SU-DHL-6 (cell line): ENCODE data around the gene ARVCF.

ENCODE experiments used
- H2AFZ ChIP-seq: fragments of 200-600 bp; sonication (generic); 2 replicates; pipeline ENCODE4 v1.6.1; 2014; ENCODE audit warnings: low read depth, mild to moderate bottlenecking, moderate library complexity, mixed read lengths, antibody characterized with exemption, low read length; ENCODE audit not compliant: severe bottlenecking
- H3F3A ChIP-seq: fragments of 200-600 bp; shearing (Covaris generic); 2 replicates; pipeline ENCODE4 v1.6.0; 2016; ENCODE audit warnings: antibody characterized with exemption, mild to moderate bottlenecking; ENCODE audit not compliant: insufficient read depth
- H3K27ac ChIP-seq: fragments of 200-600 bp; sonication (generic); 2 replicates; pipeline ENCODE4 v1.5.1; 2016; ENCODE audit warnings: low read depth, mild to moderate bottlenecking, low read length, moderate library complexity, mixed read lengths
- H3K27me3 ChIP-seq: fragments of 200-600 bp; sonication (generic), shearing (Covaris generic); 2 replicates; pipeline ENCODE4 v1.6.0; 2014; ENCODE audit warnings: mild to moderate bottlenecking, low read length
- H3K36me3 ChIP-seq: fragments of 200-600 bp; sonication (generic); 2 replicates; pipeline ENCODE4 v1.6.1; 2014; ENCODE audit warnings: mild to moderate bottlenecking, low read length, mixed read lengths
- H3K4me2 ChIP-seq: fragments of 300-600, 200-600 bp; shearing (Covaris generic), sonication (generic); 2 replicates; pipeline ENCODE4 v1.6.0; 2014; ENCODE audit warnings: low read length, low read depth, mild to moderate bottlenecking; ENCODE audit not compliant: poor library complexity, severe bottlenecking
- H3K4me3 ChIP-seq: fragments of 200-600 bp; sonication (generic); 2 replicates; pipeline ENCODE4 v1.5.1; 2014; ENCODE audit warnings: antibody characterized with exemption, low read length, mild to moderate bottlenecking, mixed read lengths; ENCODE audit not compliant: insufficient read depth, poor library complexity, severe bottlenecking
- H3K79me2 ChIP-seq: fragments of 200-600 bp; sonication (generic); 2 replicates; pipeline ENCODE4 v1.6.1; 2014; ENCODE audit warnings: mild to moderate bottlenecking, low read length, moderate library complexity; ENCODE audit not compliant: insufficient read depth
- H3K9ac ChIP-seq: fragments of 200-600 bp; sonication (generic); 2 replicates; pipeline ENCODE4 v1.7.0; 2014; ENCODE audit warnings: mild to moderate bottlenecking, low read length
- H3K9me2 ChIP-seq: fragments of 200-600 bp; sonication (generic); replicated peaks from 2 replicates; pipeline ENCODE4 v1.6.1; 2014; ENCODE audit warnings: low read length; ENCODE audit not compliant: insufficient read depth
- H3K9me3 ChIP-seq: fragments of 200-600 bp; sonication (generic); 2 replicates; pipeline ENCODE4 v1.6.1; 2014; ENCODE audit warnings: low read length, mixed read lengths; ENCODE audit not compliant: insufficient read depth
- H4K20me1 ChIP-seq: fragments of 200-600 bp; sonication (generic); 2 replicates; pipeline ENCODE4 v1.6.1; 2014; ENCODE audit warnings: low read depth, mild to moderate bottlenecking, antibody characterized with exemption, low read length, moderate library complexity, mixed read lengths
- EZH2phosphoT487 ChIP-seq: fragments of 200-600 bp; sonication (generic), shearing (Covaris generic); conservative IDR thresholded peaks from 2 replicates; pipeline ENCODE4 v1.6.1; 2018; ENCODE audit warnings: mild to moderate bottlenecking, antibody characterized with exemption, low read length, moderate library complexity, mixed read lengths
- TF ChIP-seq, protein P1 (sequence below): fragments of 200-600 bp; sonication (generic); IDR thresholded peaks from one replicate; pipeline ENCODE4 v1.5.1; 2017; ENCODE audit warnings: antibody characterized with exemption, mild to moderate bottlenecking, low read length, moderate library complexity; ENCODE audit not compliant: insufficient read depth, poor library complexity, severe bottlenecking

The ARVCF gene

DNA sequence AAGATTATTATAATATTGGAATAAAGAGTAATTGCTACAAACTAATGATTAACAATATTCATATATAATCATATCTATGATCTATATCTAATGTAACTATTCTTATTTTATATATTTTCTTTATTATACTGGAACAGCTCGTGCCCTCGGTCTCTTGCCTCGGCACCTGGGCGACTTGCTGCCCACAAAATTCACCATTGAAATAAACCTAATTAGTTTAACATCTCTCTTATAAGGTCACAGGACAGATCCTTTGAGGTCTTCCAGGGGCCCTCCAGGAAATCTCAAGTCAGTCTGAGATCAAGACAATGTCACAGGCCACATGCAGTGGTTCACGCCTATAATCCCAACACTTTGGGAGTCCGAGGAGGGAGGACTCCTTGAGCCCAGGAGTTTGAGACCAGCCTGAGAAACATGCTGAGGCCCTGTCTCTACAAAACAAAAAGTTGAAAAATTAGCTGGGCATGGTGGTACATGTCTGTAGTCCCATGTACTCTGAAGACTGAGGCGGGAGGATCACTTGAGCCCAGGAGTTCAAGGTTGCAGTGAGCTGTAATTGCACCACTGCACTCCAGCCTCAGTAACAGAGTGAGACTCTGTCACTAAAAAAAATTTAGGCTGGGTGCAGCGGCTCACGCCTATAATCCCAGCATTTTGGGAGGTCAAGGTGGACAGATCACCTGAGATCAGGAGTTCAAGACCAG, 68.4 kb downstream of the ARVCF start:
- Histone ChIP-seq H3K27ac (no peak overlapping the region), H2AFZ (no peak overlapping the region), H3K9ac (no peak overlapping the region), H3K9me2 (no peaks in the 10 kb centered on the region), H3F3A (no peaks in the 10 kb centered on the region; the same call in 1 of the 2 replicates), H3K4me2 (no peak overlapping the region), H3K27me3 (no peaks in the 10 kb centered on the region), H3K9me3 (no peaks in the 10 kb centered on the region), H3K36me3 (no peaks in the 10 kb centered on the region), H3K79me2 (peaks cover 5% of the 10 kb centered on the region), H4K20me1 (no peaks in the 10 kb centered on the region), H3K4me3 (no peak overlapping the region)
- no peak for TF ChIP-seq EZH2phosphoT487
- TF ChIP-seq, protein P1, sequence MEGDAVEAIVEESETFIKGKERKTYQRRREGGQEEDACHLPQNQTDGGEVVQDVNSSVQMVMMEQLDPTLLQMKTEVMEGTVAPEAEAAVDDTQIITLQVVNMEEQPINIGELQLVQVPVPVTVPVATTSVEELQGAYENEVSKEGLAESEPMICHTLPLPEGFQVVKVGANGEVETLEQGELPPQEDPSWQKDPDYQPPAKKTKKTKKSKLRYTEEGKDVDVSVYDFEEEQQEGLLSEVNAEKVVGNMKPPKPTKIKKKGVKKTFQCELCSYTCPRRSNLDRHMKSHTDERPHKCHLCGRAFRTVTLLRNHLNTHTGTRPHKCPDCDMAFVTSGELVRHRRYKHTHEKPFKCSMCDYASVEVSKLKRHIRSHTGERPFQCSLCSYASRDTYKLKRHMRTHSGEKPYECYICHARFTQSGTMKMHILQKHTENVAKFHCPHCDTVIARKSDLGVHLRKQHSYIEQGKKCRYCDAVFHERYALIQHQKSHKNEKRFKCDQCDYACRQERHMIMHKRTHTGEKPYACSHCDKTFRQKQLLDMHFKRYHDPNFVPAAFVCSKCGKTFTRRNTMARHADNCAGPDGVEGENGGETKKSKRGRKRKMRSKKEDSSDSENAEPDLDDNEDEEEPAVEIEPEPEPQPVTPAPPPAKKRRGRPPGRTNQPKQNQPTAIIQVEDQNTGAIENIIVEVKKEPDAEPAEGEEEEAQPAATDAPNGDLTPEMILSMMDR, result no peak

DNA sequence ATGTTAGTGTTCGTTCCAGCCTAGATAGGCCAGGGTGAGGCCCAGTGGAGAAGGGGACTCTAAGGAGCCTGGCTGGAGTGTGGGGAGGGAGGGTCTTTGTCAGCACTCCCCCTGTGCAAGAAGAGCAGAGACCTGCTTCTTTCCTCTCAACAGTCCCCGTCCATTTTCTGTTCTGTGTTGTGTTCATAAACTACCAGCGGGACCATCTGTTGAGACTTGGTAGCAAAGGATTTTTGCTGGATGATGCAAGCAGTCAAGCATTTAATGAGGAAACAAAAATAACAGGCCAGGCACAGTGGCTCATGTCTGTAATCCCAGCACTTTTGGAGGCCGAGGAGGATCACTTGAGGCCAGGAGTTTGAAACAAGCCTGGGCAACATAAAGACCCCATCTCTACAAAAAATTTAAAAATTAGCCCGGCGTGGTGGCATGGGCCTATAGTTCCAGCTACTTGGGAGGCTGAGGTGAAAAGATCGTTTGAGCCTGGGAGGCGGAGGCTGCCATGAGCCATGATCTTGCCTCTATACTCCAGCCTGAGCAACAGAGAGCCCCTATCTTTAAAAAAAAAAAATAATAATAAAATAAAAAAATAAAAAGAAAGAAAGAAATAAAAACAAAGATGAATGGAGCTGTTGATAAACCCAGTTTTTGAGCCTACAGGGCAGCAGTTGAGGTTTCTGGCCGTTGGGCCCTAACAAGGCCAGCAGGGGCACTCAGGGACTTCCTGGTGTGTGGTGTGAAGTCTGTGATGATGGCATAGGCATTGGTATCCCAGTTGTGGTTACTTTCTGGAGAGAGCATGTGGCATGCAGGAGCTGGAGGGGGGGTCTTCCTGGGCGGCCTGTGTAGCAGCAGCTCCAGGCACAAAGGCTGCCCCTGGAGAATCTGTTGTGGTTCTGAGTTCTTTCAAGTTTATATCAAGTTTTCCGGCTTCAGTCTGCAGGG, 73.3 kb downstream of the ARVCF start:
- H3F3A ChIP-seq, result no peaks in the 10 kb centered on the region; the same call in 1 of the 2 replicates
- TF ChIP-seq, protein P1, result no peak
- TF ChIP-seq EZH2phosphoT487, result no peak
- H3K27me3 ChIP-seq, result no peaks in the 10 kb centered on the region
- peak overlapping the region; percentile 52 for H3K27ac ChIP-seq
- H3K79me2 ChIP-seq, result peaks cover 19% of the 10 kb centered on the region
- no peak overlapping the region for H2AFZ ChIP-seq
- no peaks in the 10 kb centered on the region for H3K9me3 ChIP-seq
- H3K9me2 ChIP-seq, result no peaks in the 10 kb centered on the region
- H3K4me3 ChIP-seq, result peak overlapping the region; percentile 77
- no peaks in the 10 kb centered on the region for H4K20me1 ChIP-seq
- H3K36me3 ChIP-seq, result no peaks in the 10 kb centered on the region
- peak overlapping the region; percentile 92 for H3K9ac ChIP-seq
- peak overlapping the region; percentile 94 for H3K4me2 ChIP-seq

DNA sequence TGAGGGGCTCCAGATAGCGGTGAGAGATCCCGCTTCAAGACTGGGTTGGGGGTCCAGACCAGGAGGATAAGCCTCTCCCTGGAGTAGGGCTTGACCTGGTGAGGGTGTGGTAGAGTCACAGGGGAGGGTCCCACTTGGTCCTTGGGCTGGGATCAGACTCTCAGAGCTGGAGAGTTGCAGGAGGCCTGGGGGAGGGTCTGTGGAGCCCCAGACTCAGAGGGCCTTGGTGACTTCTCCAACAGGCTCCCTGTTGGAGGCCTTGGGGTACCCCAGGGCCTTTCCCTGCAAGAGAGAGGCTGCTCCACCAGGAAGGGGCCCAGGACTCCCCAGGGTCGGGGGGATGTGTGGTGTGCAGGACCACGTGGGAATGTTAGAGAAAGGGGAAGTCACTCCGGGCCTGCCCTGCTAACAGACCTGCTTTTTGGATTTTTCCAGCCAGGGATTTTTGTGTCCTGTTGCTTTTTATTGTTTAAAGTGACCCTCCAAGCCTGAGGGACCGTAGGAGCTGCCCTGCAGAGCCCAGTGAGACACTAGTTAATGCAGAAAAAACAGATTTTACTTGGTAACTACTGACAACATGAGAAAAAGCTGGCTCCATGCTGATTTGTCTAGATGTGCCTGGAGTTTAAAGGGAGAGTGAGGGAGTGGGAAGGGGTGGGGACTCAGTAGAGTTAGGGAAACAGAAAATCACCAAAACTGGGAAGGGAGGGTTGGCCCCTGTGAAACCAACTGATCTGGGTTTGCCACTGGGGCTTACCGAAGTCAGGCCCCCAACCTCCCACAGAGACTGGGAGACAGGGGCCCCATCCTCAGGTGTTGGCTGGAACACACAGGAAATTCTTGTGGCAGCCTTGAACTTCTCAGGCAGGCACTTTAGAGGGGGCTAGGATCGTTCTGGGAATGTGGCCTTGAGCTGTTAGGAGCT, 74.2 kb downstream of the ARVCF start:
- Histone ChIP-seq H3K9me2 (no peaks in the 10 kb centered on the region), H3K36me3 (no peaks in the 10 kb centered on the region), H3K4me3 (peak overlapping the region; percentile 77), H3F3A (no peaks in the 10 kb centered on the region; the same call in 1 of the 2 replicates), H2AFZ (peak overlapping the region; percentile 74), H3K4me2 (peak overlapping the region; percentile 94), H3K9me3 (no peaks in the 10 kb centered on the region), H4K20me1 (no peaks in the 10 kb centered on the region), H3K27me3 (no peaks in the 10 kb centered on the region), H3K9ac (peak overlapping the region; percentile 92), H3K27ac (peak overlapping the region; percentile 52), H3K79me2 (peaks cover 19% of the 10 kb centered on the region)
- TF ChIP-seq, protein P1, result no peak
- TF ChIP-seq EZH2phosphoT487, result no peak
